Left ventricle myocardium inferior (tissue), 1 donor: ENCODE data around the gene CHCHD1. TPM values are rescaled to one million over a fixed set of nuclear protein-coding genes. Genes with fewer than 3 reads are reported as not detected.

Source experiments
- DNase-seq: peaks from one replicate; pipeline ENCODE4 v3.0.0-alpha.2; 2020
- H3K27ac ChIP-seq: fragments of 200-600 bp; replicated peaks from 2 replicates; pipeline ENCODE4 v1.8.0; 2021
- H3K27me3 ChIP-seq: fragments of 200-600 bp; 2 replicates; pipeline ENCODE4 v1.8.0; 2021; ENCODE audit warnings: low read depth
- H3K36me3 ChIP-seq: fragments of 200-600 bp; 2 replicates; pipeline ENCODE4 v1.8.0; 2021
- H3K4me1 ChIP-seq: fragments of 200-600 bp; 2 replicates; pipeline ENCODE4 v1.8.0; 2021
- H3K4me3 ChIP-seq: fragments of 200-600 bp; 2 replicates; pipeline ENCODE4 v1.8.0; 2021; ENCODE audit warnings: mild to moderate bottlenecking, moderate library complexity
- H3K9me3 ChIP-seq: fragments of 200-600 bp; replicated peaks from 2 replicates; pipeline ENCODE4 v1.8.0; 2021
- intact Hi-C: fragments of 100-400 bp; cut with micrococcal nuclease; formaldehyde crosslinking; loops from one replicate; pipeline ENCODE4 v1.11.0; 2022
- total RNA-seq: library from RNA; stranded (reverse); fragmentation: NEBNext Ultra II Directional; extraction: Animal tissue kit (Norgen Biotek cat#: 25700); gene quantifications from one replicate; pipeline ENCODE4 v1.2.1, GENCODE V29; 2021
- TF ChIP-seq, protein P1 (sequence below): fragments of 200-600 bp; IDR thresholded peaks from 2 replicates; pipeline ENCODE4 v1.8.0; 2021; ENCODE audit warnings: antibody characterized with exemption, mild to moderate bottlenecking, borderline replicate concordance
- donor health status: DM: no; HTN: yes; CAD: no; lungs with severe emphysema.

CHCHD1 gene
- total RNA-seq, 1 donor from 2014 or later, result 27.4 TPM

DNA sequence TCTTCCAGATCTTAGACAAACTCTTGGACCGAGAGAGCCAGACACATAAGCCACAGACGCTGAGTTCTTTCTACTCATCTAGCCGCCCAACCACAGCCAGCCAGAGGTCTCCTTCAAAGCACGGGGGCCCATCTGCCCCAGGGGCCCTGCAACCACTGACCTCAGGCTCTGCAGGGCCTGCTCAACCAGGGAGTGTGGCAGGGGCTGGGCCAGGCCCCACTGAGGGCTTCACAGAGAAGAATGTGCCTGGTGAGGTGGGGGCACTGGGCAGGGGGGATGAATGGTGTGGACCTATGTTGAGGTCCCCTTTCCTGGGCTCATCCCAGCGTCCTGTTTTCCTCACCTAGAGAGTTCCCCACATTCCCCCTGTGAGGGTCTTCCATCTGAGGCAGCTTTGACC lies 14.9 kb downstream of the CHCHD1 start:
- no peaks in the 10 kb centered on the region for H3K9me3 ChIP-seq
- intact Hi-C loops, result no loop called here
- H3K36me3 ChIP-seq, result peaks cover 100% of the 10 kb centered on the region
- no peaks in the 10 kb centered on the region for H3K4me1 ChIP-seq
- TF ChIP-seq, protein P1, sequence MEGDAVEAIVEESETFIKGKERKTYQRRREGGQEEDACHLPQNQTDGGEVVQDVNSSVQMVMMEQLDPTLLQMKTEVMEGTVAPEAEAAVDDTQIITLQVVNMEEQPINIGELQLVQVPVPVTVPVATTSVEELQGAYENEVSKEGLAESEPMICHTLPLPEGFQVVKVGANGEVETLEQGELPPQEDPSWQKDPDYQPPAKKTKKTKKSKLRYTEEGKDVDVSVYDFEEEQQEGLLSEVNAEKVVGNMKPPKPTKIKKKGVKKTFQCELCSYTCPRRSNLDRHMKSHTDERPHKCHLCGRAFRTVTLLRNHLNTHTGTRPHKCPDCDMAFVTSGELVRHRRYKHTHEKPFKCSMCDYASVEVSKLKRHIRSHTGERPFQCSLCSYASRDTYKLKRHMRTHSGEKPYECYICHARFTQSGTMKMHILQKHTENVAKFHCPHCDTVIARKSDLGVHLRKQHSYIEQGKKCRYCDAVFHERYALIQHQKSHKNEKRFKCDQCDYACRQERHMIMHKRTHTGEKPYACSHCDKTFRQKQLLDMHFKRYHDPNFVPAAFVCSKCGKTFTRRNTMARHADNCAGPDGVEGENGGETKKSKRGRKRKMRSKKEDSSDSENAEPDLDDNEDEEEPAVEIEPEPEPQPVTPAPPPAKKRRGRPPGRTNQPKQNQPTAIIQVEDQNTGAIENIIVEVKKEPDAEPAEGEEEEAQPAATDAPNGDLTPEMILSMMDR, result no peak
- no peak for DNase-seq
- no peaks in the 10 kb centered on the region for H3K27me3 ChIP-seq
- no peak overlapping the region for H3K27ac ChIP-seq
- H3K4me3 ChIP-seq, result no peak overlapping the region

- TF ChIP-seq, protein P1, result no peak
- Histone ChIP-seq H3K27me3 (no peaks in the 10 kb centered on the region), H3K4me3 (no peak overlapping the region), H3K4me1 (no peaks in the 10 kb centered on the region), H3K9me3 (no peaks in the 10 kb centered on the region), H3K27ac (no peak overlapping the region), H3K36me3 (peaks cover 100% of the 10 kb centered on the region)
- no peak for DNase-seq
- intact Hi-C loops, result no loop called here
These were observed 15.6 kb downstream of the CHCHD1 start for GRCh38 chr10:73797324-73798025.

DNA sequence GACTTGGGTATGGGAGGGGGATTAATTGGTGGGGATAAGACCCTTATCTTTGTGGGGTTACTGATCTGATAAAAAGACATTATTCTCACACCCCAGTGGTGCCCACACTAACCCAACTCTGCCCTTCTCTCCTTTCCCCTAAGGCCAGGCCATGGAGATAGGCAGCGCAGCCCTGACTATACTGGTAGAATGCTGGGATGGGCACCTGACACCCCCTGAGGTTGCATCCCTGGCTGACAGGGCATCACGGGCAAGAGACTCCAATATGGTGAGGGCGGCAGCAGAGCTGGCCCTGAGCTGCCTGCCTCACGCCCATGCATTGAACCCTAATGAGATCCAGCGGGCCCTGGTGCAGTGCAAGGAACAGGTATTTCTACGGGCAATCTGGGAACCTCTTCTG lies 16.2 kb downstream of the CHCHD1 start:
- no peaks in the 10 kb centered on the region for H3K4me1 ChIP-seq
- TF ChIP-seq, protein P1, result no peak
- H3K36me3 ChIP-seq, result peaks cover 100% of the 10 kb centered on the region
- H3K27ac ChIP-seq, result no peak overlapping the region
- no peaks in the 10 kb centered on the region for H3K9me3 ChIP-seq
- no peaks in the 10 kb centered on the region for H3K27me3 ChIP-seq
- intact Hi-C loops, result no loop called here
- H3K4me3 ChIP-seq, result no peak overlapping the region
- DNase-seq, result no peak

DNA sequence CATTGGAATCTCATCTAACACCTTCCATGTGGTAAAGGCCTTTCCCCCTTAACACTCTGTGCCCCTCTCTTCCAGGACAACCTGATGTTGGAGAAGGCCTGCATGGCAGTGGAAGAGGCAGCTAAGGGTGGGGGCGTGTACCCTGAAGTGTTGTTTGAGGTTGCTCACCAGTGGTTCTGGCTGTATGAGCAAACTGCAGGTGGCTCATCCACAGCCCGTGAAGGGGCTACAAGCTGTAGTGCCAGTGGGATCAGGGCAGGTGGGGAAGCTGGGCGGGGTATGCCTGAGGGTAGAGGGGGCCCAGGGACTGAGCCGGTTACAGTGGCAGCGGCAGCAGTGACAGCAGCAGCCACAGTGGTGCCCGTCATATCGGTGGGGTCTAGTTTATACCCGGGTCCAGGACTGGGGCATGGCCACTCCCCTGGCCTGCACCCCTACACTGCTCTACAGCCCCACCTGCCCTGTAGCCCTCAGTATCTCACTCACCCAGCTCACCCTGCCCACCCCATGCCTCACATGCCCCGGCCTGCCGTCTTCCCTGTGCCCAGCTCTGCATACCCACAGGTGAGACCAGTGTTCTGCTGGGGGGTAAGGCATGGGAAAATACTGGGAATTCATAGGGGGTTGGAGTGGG lies 17.2 kb downstream of the CHCHD1 start:
- intact Hi-C loops, result no loop called here
- Histone ChIP-seq H3K4me3 (no peak overlapping the region), H3K27me3 (no peaks in the 10 kb centered on the region), H3K36me3 (peaks cover 100% of the 10 kb centered on the region), H3K27ac (no peak overlapping the region), H3K4me1 (no peaks in the 10 kb centered on the region), H3K9me3 (no peaks in the 10 kb centered on the region)
- TF ChIP-seq, protein P1, result no peak
- DNase-seq, result no peak

GRCh38 chr10:73799899-73800559 lies 18.2 kb downstream of the CHCHD1 start:
- Histone ChIP-seq H3K27ac (no peak overlapping the region), H3K4me3 (no peak overlapping the region), H3K9me3 (no peaks in the 10 kb centered on the region), H3K36me3 (peaks cover 100% of the 10 kb centered on the region), H3K27me3 (no peaks in the 10 kb centered on the region), H3K4me1 (no peaks in the 10 kb centered on the region)
- intact Hi-C loops, result no loop called here
- DNase-seq, result no peak
- TF ChIP-seq, protein P1, result no peak
